NB4 (cell line): Measurements from ENCODE around the gene ANP32A.
A peak's percentile ranks its signal among the peaks of the same experiment; 100 is the strongest.

Source experiments
- DNase-seq: peaks from one replicate; pipeline ENCODE4 v3.0.0; 2010; ENCODE audit warnings: low read depth
- H3K4me3 ChIP-seq: one replicate; pipeline ENCODE4 v1.5.1; 2011; ENCODE audit warnings: mild to moderate bottlenecking, low read depth, low read length, moderate library complexity
- MYC ChIP-seq: IDR thresholded peaks from 2 replicates; pipeline ENCODE4 v1.6.1; 2011; ENCODE audit warnings: low read depth, low read length
- POLR2A ChIP-seq: IDR thresholded peaks from 2 replicates; pipeline ENCODE4 v1.6.1; 2011; ENCODE audit warnings: mild to moderate bottlenecking; ENCODE audit not compliant: insufficient read length; ENCODE audit errors: extremely low read depth
- TF ChIP-seq, protein P1 (sequence below): IDR thresholded peaks from 2 replicates; pipeline ENCODE4 v1.6.1; 2011; ENCODE audit warnings: low read depth, low read length
- TF ChIP-seq, protein P2 (sequence below): IDR thresholded peaks from one replicate; pipeline ENCODE4 v1.5.1; 2012; ENCODE audit warnings: low read depth, low read length

The ANP32A gene

DNA sequence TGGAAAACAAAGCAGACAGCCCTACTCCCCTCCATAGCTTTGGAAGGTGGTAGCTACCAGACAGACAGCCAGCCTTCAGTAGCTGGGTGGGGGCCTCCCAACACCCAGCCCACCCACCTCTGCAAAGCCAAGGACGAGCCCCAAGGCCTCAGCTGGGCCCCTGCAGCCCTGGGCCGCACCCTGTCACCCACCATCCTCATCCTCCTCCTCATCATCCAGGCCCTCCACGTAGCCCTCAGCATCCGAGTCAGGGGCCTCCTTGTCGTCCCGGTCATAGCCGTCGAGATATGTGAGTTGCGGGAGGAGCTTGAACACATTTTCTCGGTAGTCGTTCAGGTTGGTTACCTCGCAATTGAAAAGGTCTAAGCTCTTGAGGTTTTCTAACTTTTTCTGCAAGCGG is 36.5 kb downstream of the ANP32A start:
- no peak for TF ChIP-seq POLR2A
- TF ChIP-seq MYC: no peak
- TF ChIP-seq, protein P1, sequence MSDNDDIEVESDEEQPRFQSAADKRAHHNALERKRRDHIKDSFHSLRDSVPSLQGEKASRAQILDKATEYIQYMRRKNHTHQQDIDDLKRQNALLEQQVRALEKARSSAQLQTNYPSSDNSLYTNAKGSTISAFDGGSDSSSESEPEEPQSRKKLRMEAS: no peak
- TF ChIP-seq, protein P2, sequence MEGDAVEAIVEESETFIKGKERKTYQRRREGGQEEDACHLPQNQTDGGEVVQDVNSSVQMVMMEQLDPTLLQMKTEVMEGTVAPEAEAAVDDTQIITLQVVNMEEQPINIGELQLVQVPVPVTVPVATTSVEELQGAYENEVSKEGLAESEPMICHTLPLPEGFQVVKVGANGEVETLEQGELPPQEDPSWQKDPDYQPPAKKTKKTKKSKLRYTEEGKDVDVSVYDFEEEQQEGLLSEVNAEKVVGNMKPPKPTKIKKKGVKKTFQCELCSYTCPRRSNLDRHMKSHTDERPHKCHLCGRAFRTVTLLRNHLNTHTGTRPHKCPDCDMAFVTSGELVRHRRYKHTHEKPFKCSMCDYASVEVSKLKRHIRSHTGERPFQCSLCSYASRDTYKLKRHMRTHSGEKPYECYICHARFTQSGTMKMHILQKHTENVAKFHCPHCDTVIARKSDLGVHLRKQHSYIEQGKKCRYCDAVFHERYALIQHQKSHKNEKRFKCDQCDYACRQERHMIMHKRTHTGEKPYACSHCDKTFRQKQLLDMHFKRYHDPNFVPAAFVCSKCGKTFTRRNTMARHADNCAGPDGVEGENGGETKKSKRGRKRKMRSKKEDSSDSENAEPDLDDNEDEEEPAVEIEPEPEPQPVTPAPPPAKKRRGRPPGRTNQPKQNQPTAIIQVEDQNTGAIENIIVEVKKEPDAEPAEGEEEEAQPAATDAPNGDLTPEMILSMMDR: no peak
- no peak overlapping the region for H3K4me3 ChIP-seq
- DNase-seq: no peak

DNA sequence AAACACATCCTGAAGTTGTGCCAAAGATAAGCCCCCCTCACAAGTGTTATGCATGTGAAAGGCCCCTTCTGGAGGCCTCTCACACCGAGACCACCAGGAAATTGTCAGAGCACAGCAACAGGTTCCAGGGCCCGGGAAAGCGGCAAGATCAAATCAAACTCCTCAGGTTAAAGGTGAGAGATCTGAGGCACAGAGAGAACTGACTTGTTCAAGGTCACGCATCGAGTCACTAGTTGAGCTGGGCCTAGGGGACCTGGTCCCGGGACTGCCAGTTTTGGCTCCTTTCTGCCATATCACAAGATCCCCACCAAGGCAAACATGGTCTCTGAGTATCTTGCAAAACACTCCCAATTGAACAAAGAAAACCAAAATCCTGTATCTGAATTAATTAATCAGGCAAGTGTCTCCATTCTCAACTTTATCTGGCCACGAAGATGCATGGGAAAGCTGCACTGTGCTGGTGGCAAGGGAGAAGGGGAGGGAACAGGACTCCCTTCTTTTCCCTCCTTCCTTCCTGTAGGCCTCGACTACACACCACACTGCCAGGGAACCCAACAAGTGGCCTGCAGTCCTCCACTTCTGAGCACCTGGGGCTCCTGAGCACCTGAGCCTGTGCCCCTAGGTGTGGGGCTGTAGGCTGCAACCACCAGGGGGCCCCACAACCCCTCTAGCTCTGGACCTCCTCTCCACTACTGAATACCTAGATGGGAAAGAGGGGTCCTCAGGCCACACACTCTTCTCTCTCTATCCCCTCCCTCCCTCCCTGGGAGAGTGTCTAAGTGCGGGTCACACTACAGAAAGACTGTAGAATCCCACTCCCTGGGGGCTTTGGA is 37.3 kb downstream of the ANP32A start:
- TF ChIP-seq, protein P2: peak; percentile 52
- TF ChIP-seq MYC (no peak), POLR2A (no peak)
- TF ChIP-seq, protein P1: no peak
- H3K4me3 ChIP-seq: no peak overlapping the region
- peak; percentile 37 for DNase-seq

DNA sequence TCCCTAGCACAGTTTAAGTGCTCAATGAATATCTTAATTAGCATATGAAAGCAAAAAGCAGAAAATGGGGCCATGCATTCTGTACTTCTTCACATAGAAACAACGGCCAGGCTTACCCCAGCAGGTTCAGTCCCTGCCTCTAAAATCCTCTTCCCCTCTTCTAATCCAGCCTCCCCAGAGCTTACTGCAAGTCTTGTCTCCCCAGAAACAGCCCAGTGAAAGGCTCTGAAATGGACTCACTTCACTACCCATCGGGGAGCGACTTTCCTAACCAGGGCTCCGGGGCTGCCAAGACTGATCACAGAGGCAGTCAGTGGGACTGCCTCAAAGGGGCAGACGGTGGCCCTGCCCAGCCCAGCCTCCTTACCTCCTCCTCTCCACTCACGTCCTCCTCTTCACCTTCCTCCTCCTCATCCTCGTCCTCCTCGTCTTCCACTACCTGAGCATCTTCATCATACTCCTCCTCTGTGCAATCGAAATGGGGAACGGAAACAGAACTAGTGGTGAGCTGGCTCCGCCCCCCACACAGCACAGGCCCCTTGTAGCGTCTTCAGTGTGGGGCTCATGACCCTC is 38.0 kb downstream of the ANP32A start:
- TF ChIP-seq MYC: no peak
- TF ChIP-seq, protein P1: no peak
- TF ChIP-seq, protein P2: no peak
- H3K4me3 ChIP-seq: no peak overlapping the region
- no peak for DNase-seq

DNA sequence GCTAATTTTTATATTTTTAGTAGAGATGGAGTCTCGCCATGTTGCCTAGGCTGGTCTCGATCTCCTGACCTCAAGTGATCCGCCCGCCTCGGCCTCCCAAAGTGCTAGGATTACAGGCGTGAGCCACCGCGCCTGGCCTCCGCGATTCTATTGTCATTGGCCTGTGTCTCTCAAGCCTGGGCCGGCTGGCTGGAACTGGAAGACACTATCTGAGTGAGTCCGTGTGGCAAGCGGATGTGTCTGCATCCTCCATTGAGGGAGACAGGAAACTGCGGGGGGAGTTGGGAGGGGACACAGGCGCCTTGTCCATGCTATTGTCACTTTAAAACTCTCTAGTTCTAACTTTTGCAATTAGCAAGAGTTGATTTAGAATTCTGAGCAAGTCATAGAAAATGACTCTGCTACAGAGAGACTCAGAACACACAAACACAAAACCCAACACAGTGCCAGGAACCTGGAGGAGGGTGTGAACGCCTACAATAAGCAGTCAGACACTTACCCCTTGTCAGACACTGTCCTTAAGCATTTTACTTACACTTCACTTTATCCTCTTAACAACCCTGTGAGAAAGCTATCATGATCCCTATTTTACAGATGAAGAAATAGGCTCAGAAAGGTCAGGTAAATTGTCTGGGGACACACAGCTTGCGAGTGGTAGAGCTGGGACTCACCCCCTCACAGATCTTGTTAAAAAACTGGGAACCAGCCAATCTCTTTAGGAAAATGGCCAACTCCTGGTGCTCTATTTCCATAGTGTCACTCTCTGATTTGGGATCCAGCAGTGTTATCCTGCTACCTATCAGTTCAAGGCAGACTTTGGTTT is 38.7 kb downstream of the ANP32A start:
- no peak overlapping the region for H3K4me3 ChIP-seq
- TF ChIP-seq, protein P2: no peak
- TF ChIP-seq, protein P1: no peak
- TF ChIP-seq POLR2A (no peak), MYC (no peak)
- DNase-seq: no peak

DNA sequence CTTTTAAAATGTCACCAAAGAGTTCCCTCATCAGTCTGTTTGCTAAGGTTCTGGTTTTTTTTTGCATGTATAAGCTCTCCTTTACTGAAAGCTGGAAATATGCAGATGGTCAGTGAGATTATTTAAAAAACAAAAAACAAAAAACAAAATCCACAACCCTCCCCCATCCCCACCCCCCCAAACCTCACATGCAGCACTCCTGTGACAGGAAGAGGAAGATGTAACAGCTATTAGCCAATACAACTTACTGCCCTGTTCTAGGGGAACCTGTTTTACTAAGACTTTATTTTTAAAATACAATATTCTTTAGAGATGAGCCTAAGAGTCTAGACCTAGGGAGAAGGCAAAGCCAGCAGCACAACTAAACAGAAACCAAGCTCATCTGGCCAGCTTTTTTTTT is 39.5 kb downstream of the ANP32A start:
- TF ChIP-seq POLR2A (no peak), MYC (no peak)
- TF ChIP-seq, protein P2: no peak
- TF ChIP-seq, protein P1: no peak

More for the DNA sequence above, 39.5 kb downstream of the ANP32A start:
- DNase-seq: no peak
- no peak overlapping the region for H3K4me3 ChIP-seq
